ENCODE data around the gene BCR. TPM values are rescaled to one million over a fixed set of nuclear protein-coding genes. Genes with fewer than 3 reads are reported as not detected.
A peak's percentile ranks its signal among the peaks of the same experiment; 100 is the strongest.
"Not testable (repeated sequence)": the region's sequence is repeated elsewhere in the genome, so short reads cannot be mapped to it uniquely, and the experiment has no call there.

The BCR gene
- total RNA-seq, 1 donor from 2014 or later, result 69.0 TPM

- no peak for DNase-seq (ENCODE audit: low read depth)
- no peak overlapping the region for H3K4me3 ChIP-seq (ENCODE audit: low read depth, low read length)
- TF ChIP-seq CTCF (conservative IDR thresholded peaks at IDR 0.05; ENCODE audit: low read depth, low read length), result no peak
Measured at GRCh38 chr22:23313791-23314567, 133.7 kb downstream of the BCR start.

GRCh38 chr22:23315341-23315917 is 135.1 kb downstream of the BCR start:
- no peak overlapping the region for H3K4me3 ChIP-seq (ENCODE audit: low read depth, low read length)
- peak; percentile 53 for TF ChIP-seq CTCF (conservative IDR thresholded peaks at IDR 0.05; ENCODE audit: low read depth, low read length)
- DNase-seq (ENCODE audit: low read depth), result no peak

- not testable (repeated sequence) for DNase-seq (ENCODE audit: low read depth); H3K4me3 ChIP-seq (ENCODE audit: low read depth, low read length)
Measured at GRCh38 chr22:23316596-23316995, 136.3 kb downstream of the BCR start.

GRCh38 chr22:23318316-23318715 is 138.0 kb downstream of the BCR start:
- H3K4me3 ChIP-seq (ENCODE audit: low read depth, low read length); DNase-seq (ENCODE audit: low read depth): not testable (repeated sequence)

DNA sequence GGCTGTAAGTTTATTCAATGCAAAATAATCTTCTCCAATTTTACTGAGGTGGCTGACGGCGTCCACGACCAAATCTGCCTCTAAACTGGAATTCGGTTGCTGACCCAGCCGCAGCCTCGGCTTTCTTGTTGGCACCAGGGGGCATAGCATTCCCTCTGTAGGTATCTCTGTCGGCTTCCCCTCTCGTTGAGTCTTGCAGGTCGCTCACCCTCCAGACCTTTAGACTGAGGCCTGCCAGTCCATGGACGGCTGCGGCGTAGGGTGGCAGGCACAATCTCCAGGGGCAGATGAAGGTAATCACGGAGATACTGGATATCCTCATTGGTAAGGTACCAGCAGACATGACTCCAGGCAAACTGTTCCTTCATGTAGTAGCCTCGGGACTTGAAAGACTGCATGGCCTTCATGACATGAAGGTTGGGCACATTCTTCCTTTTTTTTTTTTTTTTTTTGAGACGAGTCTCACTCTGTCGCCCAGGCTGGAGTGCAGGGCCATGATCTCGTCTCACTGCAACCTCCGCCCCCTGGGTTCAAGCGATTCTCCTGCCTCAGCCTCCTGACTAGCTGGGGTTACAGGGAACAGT is 142.3 kb downstream of the BCR start:
- DNase-seq (ENCODE audit: low read depth); H3K4me3 ChIP-seq (ENCODE audit: low read depth, low read length): not testable (repeated sequence)
- TF ChIP-seq CTCF (conservative IDR thresholded peaks at IDR 0.05; ENCODE audit: low read depth, low read length), result peak; percentile 42

- H3K4me3 ChIP-seq (ENCODE audit: low read depth, low read length); DNase-seq (ENCODE audit: low read depth): not testable (repeated sequence)
Measured at GRCh38 chr22:23323960-23324688, 143.8 kb downstream of the BCR start.

- H3K4me3 ChIP-seq (ENCODE audit: low read depth, low read length), result no peak overlapping the region
- no peak for TF ChIP-seq CTCF (conservative IDR thresholded peaks at IDR 0.05; ENCODE audit: low read depth, low read length)
- DNase-seq (ENCODE audit: low read depth), result no peak
Measured at GRCh38 chr22:23325183-23325582, 144.9 kb downstream of the BCR start.

GRCh38 chr22:23333822-23334221 is 153.5 kb downstream of the BCR start:
- not testable (repeated sequence) for H3K4me3 ChIP-seq (ENCODE audit: low read depth, low read length); DNase-seq (ENCODE audit: low read depth)

DNA sequence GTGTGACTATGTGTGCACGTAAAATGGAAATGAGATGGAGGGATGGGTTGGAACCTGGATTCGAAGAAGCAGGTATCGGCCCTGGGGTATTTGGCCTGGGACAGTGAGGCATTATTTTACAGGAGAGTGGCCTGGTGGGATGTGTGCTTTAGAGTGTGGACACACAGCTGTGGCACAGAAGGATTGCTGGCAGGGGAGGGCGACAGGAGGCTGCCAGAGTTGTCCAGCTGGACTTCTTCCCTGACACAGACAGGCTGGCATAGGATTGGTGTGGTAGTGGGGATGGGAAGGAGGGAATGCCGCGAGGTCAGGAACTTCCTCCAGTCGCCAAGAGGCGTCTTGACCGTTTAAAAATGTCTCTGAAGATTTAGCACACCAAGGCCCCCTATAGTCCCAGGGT is 157.4 kb downstream of the BCR start:
- not testable (repeated sequence) for DNase-seq (ENCODE audit: low read depth); H3K4me3 ChIP-seq (ENCODE audit: low read depth, low read length)

- H3K4me3 ChIP-seq (ENCODE audit: low read depth, low read length); DNase-seq (ENCODE audit: low read depth): not testable (repeated sequence)
Measured at GRCh38 chr22:23341942-23342695, 161.8 kb downstream of the BCR start.
